ENCODE data around the gene ZBTB32.

Gene ZBTB32

GRCh38 chr19:35695895-35696422, 8.4 kb upstream of the ZBTB32 start:
- no peak for DNase-seq

DNA sequence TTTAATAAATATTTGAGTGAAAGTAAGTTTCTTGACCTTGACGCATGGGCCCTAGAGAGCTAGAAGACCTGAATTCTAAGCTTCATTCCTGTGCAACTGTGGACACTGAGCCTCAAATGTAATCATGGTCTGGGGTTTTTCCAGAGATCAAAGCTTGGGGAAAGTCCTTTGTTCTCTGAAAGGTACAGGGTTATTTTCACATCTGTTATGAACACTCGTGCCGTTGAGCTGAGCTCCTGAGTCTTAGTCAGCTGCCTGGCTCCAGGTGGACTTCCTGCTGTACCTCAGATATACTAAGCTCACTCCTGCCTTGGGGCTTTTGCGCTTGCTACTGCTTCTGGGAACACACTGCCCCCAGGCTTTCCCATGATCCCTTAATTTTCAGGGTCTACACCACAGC, 7.5 kb upstream of the ZBTB32 start:
- DNase-seq, result no peak

DNA sequence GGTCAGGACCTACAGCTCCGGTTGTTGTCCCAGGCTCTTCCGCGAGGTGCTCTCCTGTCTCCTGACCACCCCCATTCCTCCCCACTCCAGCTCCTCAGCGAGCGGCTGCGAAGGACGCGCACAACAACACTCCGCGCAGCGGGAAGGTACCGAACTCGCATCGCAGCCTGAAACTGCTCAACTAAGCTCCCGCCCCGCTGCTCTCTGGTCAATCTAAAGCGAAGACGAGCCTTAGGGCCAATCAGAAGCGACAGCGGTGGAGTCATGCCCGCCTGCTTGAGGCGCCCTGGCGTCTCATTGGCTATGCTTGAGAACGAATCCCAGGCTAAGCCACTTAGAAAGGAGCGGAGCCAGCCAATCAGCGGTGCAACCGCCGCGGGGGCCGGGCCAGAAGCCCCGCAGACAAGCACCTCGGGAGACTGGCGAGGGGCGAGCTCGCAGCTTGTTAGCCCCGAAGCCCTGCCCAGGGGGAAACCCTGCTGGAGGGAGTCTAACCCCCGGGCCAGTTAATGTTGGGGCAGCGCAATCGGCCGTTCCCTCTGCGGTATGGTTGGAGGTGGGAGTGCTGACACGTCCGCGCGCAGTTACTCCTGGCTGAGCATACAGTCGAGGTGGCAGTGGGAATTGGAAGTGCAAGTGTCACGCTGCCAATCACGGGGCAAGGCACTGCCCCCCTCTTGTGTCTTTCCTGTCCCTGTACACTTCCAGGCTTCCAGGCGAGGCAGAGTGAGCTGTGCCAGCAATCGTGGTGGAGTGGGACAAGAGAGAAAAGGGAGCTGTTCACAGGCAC, 1.9 kb upstream of the ZBTB32 start:
- peak; percentile 99 for DNase-seq

GRCh38 chr19:35703343-35703742, 1.0 kb upstream of the ZBTB32 start:
- no peak for DNase-seq

DNA sequence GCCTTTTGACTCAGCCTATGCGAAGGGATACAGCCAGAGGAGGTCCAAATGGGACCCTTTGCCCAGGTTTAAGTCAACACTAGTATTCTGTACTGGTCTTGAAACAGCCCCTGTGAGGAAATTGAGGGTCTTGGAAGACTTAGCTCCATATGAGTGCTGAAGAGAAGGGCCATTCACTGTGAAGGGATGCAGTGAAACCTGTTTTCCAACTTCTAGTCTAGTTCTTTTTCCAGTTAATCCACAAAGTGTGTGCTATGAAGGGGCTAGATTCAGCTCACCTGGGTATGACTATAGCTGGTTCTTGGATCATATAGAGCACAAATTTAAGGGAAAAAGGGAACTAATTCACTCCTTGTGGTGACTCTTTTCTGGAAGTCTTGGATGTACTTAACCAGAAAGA, 4.0 kb downstream of the ZBTB32 start:
- no peak for DNase-seq

DNA sequence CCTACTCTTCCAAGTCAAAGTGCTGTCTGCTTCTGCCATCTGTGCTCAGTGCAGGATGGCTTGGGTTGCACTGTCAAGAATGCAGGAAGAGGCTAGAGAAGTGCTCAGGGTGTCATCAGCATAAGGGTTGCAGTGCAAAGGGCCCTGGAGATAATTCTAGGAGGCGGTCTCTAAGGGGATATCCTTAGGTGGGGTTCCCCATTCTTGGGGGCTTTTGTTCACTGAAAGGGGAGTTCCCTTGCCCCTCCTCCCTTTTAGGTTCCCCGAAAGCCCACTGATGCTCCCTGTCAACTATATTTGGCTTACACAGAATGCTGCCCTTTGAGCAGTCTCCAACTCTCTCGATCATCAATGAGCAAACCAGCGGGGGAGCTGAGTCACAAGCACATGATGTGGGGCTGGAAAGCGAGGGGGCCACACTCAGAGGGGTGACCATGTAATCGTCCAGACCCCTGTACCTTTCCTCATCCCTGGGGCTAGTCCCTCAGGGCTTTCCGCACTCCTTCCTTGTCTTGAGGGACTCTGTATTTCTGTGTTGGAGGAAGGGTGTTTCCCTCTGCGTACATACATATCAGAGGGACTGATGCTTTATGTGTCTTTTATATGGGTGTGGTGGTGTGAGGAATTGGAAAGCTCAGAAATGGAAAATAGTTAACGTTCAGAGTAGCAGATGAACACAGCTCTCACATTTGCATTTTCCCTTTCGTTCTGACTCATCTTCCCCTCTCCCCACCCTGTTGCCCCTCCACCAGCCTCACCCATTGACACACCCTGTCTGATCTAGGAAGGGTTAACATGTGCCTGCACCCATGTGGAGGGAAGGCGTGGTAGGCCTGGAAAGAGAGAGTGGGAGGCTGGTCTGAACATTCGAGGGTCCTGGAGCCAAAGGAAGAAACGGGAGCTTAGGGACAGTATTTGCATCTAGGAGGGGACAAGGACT, 6.7 kb downstream of the ZBTB32 start:
- DNase-seq, result no peak

GRCh38 chr19:35712567-35713505, 8.5 kb downstream of the ZBTB32 start:
- DNase-seq, result peak; percentile 43

DNA sequence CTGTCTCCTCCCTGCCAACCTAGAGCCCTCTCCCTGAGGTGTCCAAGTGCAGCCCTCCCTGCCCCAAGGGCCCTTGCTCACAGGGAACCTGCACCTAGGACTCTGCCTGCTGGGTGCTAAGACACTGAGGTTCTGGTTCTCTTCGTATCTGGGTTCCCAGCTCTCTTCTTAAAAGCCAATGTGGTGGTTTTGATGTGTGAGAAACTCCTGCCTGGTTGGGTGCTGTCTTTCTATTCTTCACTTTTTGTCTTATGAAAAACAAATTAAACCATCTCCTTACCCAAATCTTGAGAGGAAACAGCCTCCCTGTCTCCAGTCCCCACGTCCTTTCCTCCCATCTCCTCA, 9.1 kb downstream of the ZBTB32 start:
- DNase-seq, result no peak

DNA sequence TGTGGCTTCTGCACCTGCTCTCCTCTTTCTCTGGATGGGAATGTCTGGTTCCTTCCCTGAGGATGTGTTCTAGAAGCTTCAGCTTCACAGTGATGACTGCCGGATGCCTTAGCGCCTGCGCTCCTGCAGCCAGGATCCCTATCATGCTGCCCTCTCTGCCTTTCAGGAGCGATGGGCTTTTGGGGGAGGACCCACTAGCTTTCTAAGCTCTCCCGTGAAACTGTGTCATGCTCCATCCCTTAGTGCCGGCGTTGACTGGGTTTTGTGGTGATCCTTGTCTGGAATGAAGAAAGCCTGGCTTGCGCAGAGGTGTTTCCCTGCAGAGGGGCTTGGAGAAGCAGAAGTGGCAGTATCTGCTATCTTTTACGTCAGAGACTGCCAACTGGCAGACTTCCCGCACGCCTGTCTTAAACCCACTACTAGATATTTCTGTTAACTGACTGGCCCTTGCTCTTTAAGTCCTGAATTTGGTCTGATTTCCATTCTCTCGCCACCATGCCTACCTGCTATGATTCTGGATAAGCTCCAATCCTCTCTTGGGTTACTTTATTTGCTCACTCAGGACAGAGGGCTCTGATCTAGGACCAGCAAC, 9.6 kb downstream of the ZBTB32 start:
- peak; percentile 77 for DNase-seq

GRCh38 chr19:35714601-35715354, 10.4 kb downstream of the ZBTB32 start:
- DNase-seq, result peak; percentile 68

DNA sequence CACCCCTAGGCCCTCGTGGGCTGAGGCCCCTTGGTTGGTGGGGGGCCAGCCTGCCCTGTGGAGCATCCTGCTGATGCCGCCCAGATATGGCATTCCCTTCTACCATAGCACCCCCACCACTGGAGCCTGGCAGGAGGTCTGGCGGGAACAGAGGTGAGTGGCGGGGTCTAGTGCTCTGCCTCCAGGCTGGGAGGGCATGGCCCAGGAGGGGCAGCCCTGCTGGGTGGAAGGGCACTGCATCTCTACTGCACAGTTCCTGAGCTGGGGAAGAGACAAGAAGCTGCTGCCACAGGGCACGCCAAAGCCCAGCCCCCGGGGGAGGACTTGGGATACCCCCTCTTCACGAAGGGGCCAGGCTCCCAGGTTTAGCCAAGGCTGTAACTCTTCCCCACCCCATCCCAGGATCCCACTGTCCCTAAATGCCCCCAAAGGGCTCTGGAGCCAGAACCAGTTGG, 11.0 kb downstream of the ZBTB32 start:
- no peak for DNase-seq

- no peak for DNase-seq
Measured at GRCh38 chr19:35715981-35716800, 11.8 kb downstream of the ZBTB32 start.

- DNase-seq, result peak; percentile 99
Measured at GRCh38 chr19:35716801-35717664, 12.7 kb downstream of the ZBTB32 start.

DNA sequence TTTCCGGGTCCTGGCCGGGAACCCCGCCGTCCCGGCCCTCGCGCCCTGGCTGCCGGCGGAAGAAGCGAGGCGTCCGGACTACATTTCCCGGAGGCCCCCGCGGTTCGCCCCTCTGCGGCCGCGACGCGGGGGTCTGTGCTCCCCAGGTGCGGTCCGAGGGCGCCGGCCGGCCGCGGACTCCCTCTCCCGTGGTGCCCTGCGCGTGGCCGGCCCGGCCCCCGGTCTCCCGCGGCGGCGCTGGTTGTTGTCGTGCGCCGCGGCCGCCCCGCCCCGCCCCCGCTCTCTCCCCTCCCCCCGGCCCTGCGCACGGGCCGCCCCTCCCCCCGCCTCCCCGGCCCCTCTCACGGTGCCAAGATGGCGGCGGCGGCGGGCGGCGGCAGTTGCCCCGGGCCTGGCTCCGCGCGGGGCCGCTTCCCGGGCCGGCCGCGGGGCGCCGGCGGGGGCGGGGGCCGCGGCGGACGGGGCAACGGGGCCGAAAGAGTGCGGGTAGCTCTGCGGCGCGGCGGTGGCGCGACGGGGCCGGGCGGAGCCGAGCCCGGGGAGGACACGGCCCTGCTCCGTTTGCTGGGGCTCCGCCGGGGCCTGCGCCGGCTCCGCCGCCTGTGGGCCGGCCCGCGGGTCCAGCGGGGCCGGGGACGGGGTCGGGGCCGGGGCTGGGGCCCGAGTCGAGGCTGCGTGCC, 13.4 kb downstream of the ZBTB32 start, which contains the start of gene KMT2B:
TSS of gene KMT2B (plus strand) at position 339 of the 680 bp plus-strand sequence. CDS start at position 355, 16 bp downstream.
- no peak for DNase-seq

- peak; percentile 68 for DNase-seq
Measured at GRCh38 chr19:35718345-35719041, 14.1 kb downstream of the ZBTB32 start.

GRCh38 chr19:35719402-35720162, 15.2 kb downstream of the ZBTB32 start:
- no peak for DNase-seq

GRCh38 chr19:35720163-35720524, 15.8 kb downstream of the ZBTB32 start:
- DNase-seq, result no peak

Measured in hematopoietic multipotent progenitor cell treated with erythropoietin and hydrocortisone succinate and interleukin-3 and kit ligand, for 4 days (in vitro differentiated cells).